Progenitor cell of endocrine pancreas (in vitro differentiated cells): ENCODE measurements around the gene PHF21A. TPM values are rescaled to one million over a fixed set of nuclear protein-coding genes. Genes with fewer than 3 reads are reported as not detected.

Experiments used
- DNase-seq: peaks from one replicate; pipeline ENCODE4 v3.0.0; 2021; ENCODE audit warnings: low spot score; ENCODE audit not compliant: unreplicated experiment
- H3K27ac Mint-ChIP-seq: 2 replicates; pipeline ENCODE4 v1.8.0; 2021; ENCODE audit warnings: mild to moderate bottlenecking, moderate library complexity, mixed read lengths
- H3K27me3 Mint-ChIP-seq: 2 replicates; pipeline ENCODE4 v1.8.0; 2021; ENCODE audit warnings: mixed read lengths
- H3K36me3 Mint-ChIP-seq: 2 replicates; pipeline ENCODE4 v1.8.0; 2022; ENCODE audit warnings: mixed read lengths; ENCODE audit not compliant: insufficient read depth
- H3K4me1 Mint-ChIP-seq: 2 replicates; pipeline ENCODE4 v1.8.0; 2021; ENCODE audit warnings: low read depth, mixed read lengths
- H3K4me3 Mint-ChIP-seq: 2 replicates; pipeline ENCODE4 v1.8.0; 2021; ENCODE audit warnings: low read depth, mild to moderate bottlenecking, moderate library complexity, mixed read lengths
- H3K9me3 Mint-ChIP-seq: 2 replicates; pipeline ENCODE4 v1.8.0; 2021; ENCODE audit warnings: low read depth, mixed read lengths
- total RNA-seq: library from RNA; stranded (reverse); gene quantifications from 2 replicates; pipeline ENCODE4 v1.2.1, GENCODE V29; 2021
- TF ChIP-seq, protein P1 (sequence below): fragments of 200-600 bp; sonication (generic); IDR thresholded peaks from one replicate; pipeline ENCODE4 v1.5.0; 2021; ENCODE audit warnings: antibody characterized with exemption, mild to moderate bottlenecking; ENCODE audit not compliant: unreplicated experiment

PHF21A gene
- total RNA-seq, 1 donor from 2014 or later, result 70.1 TPM

DNA sequence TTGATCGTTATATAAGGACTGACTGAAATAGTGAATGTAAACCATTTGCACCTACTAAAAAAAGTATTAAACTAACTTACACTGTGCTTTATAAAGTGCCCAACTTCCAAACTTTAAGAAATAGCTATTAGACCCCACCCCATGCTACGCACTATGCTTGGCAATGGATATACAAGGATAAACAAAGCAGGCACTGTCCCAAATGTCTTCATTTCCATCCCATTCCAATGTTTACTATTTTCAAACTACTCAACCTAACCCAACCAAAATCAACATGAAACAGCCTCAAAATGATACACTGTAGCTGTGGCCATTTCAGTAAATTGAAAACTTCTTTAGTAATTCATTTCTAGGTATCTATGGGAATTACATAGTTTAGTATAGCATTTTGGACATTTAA lies 12.5 kb downstream of the PHF21A start:
- peaks cover 12% of the 10 kb centered on the region for H3K4me1 Mint-ChIP-seq
- no peak overlapping the region for H3K4me3 Mint-ChIP-seq
- DNase-seq, result no peak
- TF ChIP-seq, protein P1, sequence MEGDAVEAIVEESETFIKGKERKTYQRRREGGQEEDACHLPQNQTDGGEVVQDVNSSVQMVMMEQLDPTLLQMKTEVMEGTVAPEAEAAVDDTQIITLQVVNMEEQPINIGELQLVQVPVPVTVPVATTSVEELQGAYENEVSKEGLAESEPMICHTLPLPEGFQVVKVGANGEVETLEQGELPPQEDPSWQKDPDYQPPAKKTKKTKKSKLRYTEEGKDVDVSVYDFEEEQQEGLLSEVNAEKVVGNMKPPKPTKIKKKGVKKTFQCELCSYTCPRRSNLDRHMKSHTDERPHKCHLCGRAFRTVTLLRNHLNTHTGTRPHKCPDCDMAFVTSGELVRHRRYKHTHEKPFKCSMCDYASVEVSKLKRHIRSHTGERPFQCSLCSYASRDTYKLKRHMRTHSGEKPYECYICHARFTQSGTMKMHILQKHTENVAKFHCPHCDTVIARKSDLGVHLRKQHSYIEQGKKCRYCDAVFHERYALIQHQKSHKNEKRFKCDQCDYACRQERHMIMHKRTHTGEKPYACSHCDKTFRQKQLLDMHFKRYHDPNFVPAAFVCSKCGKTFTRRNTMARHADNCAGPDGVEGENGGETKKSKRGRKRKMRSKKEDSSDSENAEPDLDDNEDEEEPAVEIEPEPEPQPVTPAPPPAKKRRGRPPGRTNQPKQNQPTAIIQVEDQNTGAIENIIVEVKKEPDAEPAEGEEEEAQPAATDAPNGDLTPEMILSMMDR, result no peak
- no peaks in the 10 kb centered on the region for H3K9me3 Mint-ChIP-seq
- H3K36me3 Mint-ChIP-seq, result no peaks in the 10 kb centered on the region
- no peak overlapping the region for H3K27ac Mint-ChIP-seq
- no peaks in the 10 kb centered on the region for H3K27me3 Mint-ChIP-seq

DNA sequence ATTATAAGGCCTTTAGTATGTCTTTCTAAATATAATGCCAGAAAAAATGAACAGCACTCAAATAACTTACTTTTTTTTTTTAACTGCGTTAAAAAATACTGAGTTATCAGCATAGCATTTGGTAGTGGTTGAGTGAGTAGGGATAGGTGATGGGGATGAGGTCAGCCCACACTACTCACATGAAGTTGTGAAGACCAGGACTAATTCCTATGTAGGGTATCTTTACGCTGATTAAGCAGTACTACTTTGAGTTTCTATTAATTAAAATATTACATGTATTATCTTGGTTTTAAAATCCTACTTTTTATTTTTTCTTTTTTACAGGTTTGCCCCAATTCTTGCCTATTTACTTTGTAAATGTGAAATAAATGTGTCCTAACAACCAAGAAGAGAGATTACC lies 13.5 kb downstream of the PHF21A start:
- H3K4me3 Mint-ChIP-seq, result no peak overlapping the region
- H3K27ac Mint-ChIP-seq, result no peak overlapping the region
- no peak for DNase-seq
- peaks cover 9% of the 10 kb centered on the region for H3K4me1 Mint-ChIP-seq
- H3K36me3 Mint-ChIP-seq, result no peaks in the 10 kb centered on the region
- H3K27me3 Mint-ChIP-seq, result no peaks in the 10 kb centered on the region
- no peaks in the 10 kb centered on the region for H3K9me3 Mint-ChIP-seq
- TF ChIP-seq, protein P1, result no peak

DNA sequence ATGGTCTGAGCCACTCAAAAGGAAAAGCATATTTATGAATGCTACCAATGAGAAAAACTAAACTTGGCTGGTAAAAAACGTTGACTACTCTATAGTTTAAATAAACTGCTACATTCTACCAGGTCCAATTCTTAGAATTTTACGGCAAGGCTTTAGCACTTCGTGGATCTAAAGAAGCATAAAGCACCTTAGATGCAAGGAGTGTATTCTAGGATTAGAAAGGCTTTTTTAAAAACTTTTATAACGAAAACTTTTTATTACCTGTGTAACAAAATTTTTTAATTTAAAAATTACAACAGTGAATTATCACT lies 13.9 kb downstream of the PHF21A start:
- Mint-ChIP-seq H3K4me3 (no peak overlapping the region), H3K4me1 (peaks cover 9% of the 10 kb centered on the region), H3K27me3 (no peaks in the 10 kb centered on the region), H3K9me3 (no peaks in the 10 kb centered on the region), H3K36me3 (no peaks in the 10 kb centered on the region), H3K27ac (no peak overlapping the region)
- DNase-seq, result no peak
- TF ChIP-seq, protein P1, result no peak

DNA sequence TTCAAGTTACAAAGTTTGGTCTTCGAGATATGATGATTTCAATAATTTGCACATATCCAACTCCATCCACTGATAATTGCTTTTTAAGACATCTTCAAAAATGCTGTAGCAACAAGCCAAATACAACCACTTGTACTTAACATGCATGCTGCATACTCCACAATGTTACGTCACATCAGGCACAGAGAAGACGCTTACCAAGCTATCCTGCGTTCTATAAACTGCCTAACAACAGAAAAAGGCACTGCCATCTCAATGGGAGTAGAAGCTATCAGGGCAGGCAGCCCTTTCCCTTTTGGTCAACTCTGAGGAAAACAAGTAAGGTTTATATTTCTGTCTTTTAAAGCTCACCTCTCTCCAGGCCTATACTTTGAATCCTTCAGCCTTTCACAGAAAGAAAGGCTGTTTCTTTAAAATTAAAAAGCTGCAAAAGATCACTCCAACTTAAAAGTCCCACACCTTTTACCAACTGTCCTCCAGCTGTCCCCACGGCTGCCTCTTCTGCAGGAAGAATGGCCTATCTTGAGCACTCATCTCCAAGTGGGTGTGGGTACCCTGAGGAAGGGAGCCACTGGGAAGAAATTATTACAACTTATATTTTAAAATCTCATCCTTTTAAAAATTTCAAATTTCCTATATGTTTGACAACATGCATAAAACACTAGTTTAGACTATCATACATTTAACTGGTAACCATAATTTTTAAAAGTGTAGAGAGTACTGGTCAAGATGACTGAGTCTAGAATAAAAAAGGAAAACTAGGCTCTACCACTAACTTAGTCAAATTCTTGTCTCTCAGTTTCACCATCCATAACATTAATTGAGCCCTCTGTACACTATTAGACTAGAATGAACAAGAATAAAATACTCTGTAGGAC lies 14.5 kb downstream of the PHF21A start:
- TF ChIP-seq, protein P1, result no peak
- no peaks in the 10 kb centered on the region for H3K9me3 Mint-ChIP-seq
- no peak overlapping the region for H3K4me3 Mint-ChIP-seq
- H3K27me3 Mint-ChIP-seq, result no peaks in the 10 kb centered on the region
- H3K4me1 Mint-ChIP-seq, result peaks cover 9% of the 10 kb centered on the region
- H3K36me3 Mint-ChIP-seq, result no peaks in the 10 kb centered on the region
- DNase-seq, result no peak
- H3K27ac Mint-ChIP-seq, result peak overlapping the region; percentile 13

DNA sequence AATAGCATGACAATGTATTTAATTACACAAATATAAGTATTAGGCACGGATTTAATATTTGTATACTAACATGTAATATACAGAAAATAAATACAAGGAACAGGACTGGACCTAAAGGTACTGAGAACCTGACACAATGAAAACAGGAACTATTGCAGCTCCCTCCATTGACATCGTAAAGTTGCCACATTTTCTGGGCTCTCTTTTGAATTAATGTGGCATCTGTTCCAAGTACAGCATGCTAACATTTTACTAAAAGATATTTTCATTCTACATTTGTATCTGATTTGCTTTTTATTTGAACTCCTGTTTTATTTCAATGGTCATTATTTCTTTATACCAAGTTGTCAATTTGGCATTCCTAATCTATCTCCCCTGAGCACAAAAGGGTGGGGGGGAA lies 15.3 kb downstream of the PHF21A start:
- no peak overlapping the region for H3K27ac Mint-ChIP-seq
- H3K36me3 Mint-ChIP-seq, result no peaks in the 10 kb centered on the region
- H3K9me3 Mint-ChIP-seq, result no peaks in the 10 kb centered on the region
- H3K27me3 Mint-ChIP-seq, result no peaks in the 10 kb centered on the region
- TF ChIP-seq, protein P1, result no peak
- peaks cover 10% of the 10 kb centered on the region for H3K4me1 Mint-ChIP-seq
- no peak for DNase-seq
- no peak overlapping the region for H3K4me3 Mint-ChIP-seq
